HG03060 (cell line): ENCODE measurements around the gene RPS24.

Experiments used
- ATAC-seq: cut with Tn5 transposase; IDR thresholded peaks from one replicate; pipeline ENCODE4 v1.9.1; 2021; ENCODE audit warnings: low read depth, moderate number of reproducible peaks; ENCODE audit not compliant: unreplicated experiment

The RPS24 gene

DNA sequence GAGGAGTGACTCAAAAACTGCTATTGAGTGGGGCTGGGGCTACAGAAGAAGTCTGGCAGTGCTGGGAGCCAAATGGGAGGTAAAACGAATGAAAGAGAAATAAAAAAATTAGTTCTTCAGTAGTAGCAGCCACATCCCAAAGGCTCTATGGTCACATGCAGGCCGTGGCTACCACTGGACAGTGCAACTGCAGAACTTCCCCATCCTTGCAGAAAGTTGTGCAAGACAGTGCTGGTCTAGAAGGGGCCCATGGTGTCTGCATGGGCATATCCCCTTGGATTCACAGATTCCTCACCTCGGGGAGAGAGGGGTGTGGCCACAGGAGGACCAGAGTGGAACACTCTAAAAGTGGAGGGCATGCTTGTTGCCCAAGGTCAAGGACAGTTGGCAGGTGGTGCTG, 47.6 kb downstream of the RPS24 start:
- ATAC-seq, result no peak

DNA sequence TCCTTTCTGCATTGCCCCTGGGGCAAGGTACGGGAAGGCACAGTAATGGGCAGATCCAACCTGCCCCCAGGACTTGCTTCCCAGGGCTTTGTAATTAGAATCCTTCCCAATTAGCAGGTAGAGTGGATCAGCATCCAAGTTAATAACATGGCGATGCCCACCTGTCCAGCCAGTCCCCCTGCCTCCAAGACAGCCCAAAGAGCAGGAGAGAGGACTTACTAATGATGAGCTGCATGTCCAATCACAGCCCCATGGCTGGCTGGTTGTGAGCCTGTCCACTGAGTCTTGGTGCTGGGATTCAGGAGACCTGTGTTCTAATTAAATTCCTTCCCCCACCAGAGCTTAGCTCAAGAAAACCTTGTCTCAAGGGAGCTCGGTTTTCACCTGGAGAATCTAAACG, 49.0 kb downstream of the RPS24 start:
- ATAC-seq, result no peak
